ENCODE data around the gene KLHL17.
"Not testable (repeated sequence)": the region's sequence is repeated elsewhere in the genome, so short reads cannot be mapped to it uniquely, and the experiment has no call there.

Gene KLHL17

GRCh38 chr1:967466-968343, 7.3 kb downstream of the KLHL17 start:
- no peak for DNase-seq (ENCODE audit: low spot score)

- DNase-seq (ENCODE audit: low spot score) = no peak
Observed at GRCh38 chr1:969260-969855, 9.0 kb downstream of the KLHL17 start.

- DNase-seq (ENCODE audit: low spot score) = no peak
Observed at GRCh38 chr1:970242-970972, 10.0 kb downstream of the KLHL17 start.

GRCh38 chr1:970973-971730, 10.8 kb downstream of the KLHL17 start:
- no peak for DNase-seq (ENCODE audit: low spot score)

GRCh38 chr1:971751-972506, 11.5 kb downstream of the KLHL17 start:
- no peak for DNase-seq (ENCODE audit: low spot score)

GRCh38 chr1:972726-973458, 12.5 kb downstream of the KLHL17 start:
- no peak for DNase-seq (ENCODE audit: low spot score)

GRCh38 chr1:973459-974292, 13.3 kb downstream of the KLHL17 start:
- no peak for DNase-seq (ENCODE audit: low spot score)

GRCh38 chr1:974293-974640, 13.9 kb downstream of the KLHL17 start:
- no peak for DNase-seq (ENCODE audit: low spot score)

- no peak for DNase-seq (ENCODE audit: low spot score)
Observed at GRCh38 chr1:974687-975328, 14.4 kb downstream of the KLHL17 start.

- no peak for DNase-seq (ENCODE audit: low spot score)
Observed at GRCh38 chr1:975365-975764, 15.0 kb downstream of the KLHL17 start.

GRCh38 chr1:975896-976683, 15.7 kb downstream of the KLHL17 start:
- DNase-seq (ENCODE audit: low spot score) = peak; percentile 90

- DNase-seq (ENCODE audit: low spot score) = not testable (repeated sequence)
Observed at GRCh38 chr1:976791-977190, 16.4 kb downstream of the KLHL17 start.

GRCh38 chr1:978069-978834, 17.9 kb downstream of the KLHL17 start:
- DNase-seq (ENCODE audit: low spot score) = no peak

GRCh38 chr1:978835-979743, 18.7 kb downstream of the KLHL17 start:
- no peak for DNase-seq (ENCODE audit: low spot score)

GRCh38 chr1:979744-980072, 19.3 kb downstream of the KLHL17 start:
- no peak for DNase-seq (ENCODE audit: low spot score)

- no peak for DNase-seq (ENCODE audit: low spot score)
Observed at GRCh38 chr1:980137-980571, 19.8 kb downstream of the KLHL17 start.

All from AG08396 (cell line).